GM18505 (cell line): ENCODE results near the gene EMSY.
"Not testable (repeated sequence)": the region's sequence is repeated elsewhere in the genome, so short reads cannot be mapped to it uniquely, and the experiment has no call there.

Experiments
- ATAC-seq: cut with Tn5 transposase; IDR thresholded peaks from one replicate; pipeline ENCODE4 v1.9.1; 2021; ENCODE audit not compliant: unreplicated experiment
- POLR2A ChIP-seq: IDR thresholded peaks from 4 replicates; pipeline ENCODE4 v1.6.1; 2011; ENCODE audit warnings: borderline replicate concordance; ENCODE audit not compliant: insufficient read depth, insufficient read length; ENCODE audit errors: extremely low read depth

EMSY gene

GRCh38 chr11:76577226-76577920, 132.6 kb downstream of the EMSY start:
- ATAC-seq: no peak
- no peak for TF ChIP-seq POLR2A

- no peak for ATAC-seq
- TF ChIP-seq POLR2A: no peak
These were observed 133.3 kb downstream of the EMSY start for GRCh38 chr11:76577921-76578653.

GRCh38 chr11:76578654-76579055, 133.8 kb downstream of the EMSY start:
- no peak for ATAC-seq
- TF ChIP-seq POLR2A: no peak

- no peak for ATAC-seq
- no peak for TF ChIP-seq POLR2A
These were observed 134.4 kb downstream of the EMSY start for GRCh38 chr11:76579056-76579751.

GRCh38 chr11:76579752-76580151, 134.9 kb downstream of the EMSY start:
- ATAC-seq: no peak
- no peak for TF ChIP-seq POLR2A

- ATAC-seq: not testable (repeated sequence)
These were observed 137.7 kb downstream of the EMSY start for GRCh38 chr11:76582471-76582870.

- ATAC-seq: no peak
- no peak for TF ChIP-seq POLR2A
These were observed 143.1 kb downstream of the EMSY start for GRCh38 chr11:76587820-76588454.

- ATAC-seq: no peak
- TF ChIP-seq POLR2A: no peak
These were observed 143.9 kb downstream of the EMSY start for GRCh38 chr11:76588455-76589325.

GRCh38 chr11:76589477-76589876, 144.7 kb downstream of the EMSY start:
- no peak for TF ChIP-seq POLR2A
- ATAC-seq: no peak

- no peak for ATAC-seq
- TF ChIP-seq POLR2A: no peak
These were observed 145.4 kb downstream of the EMSY start for GRCh38 chr11:76589964-76590950.

GRCh38 chr11:76591416-76591815, 146.6 kb downstream of the EMSY start:
- no peak for TF ChIP-seq POLR2A
- ATAC-seq: no peak

GRCh38 chr11:76592025-76592914, 147.5 kb downstream of the EMSY start:
- no peak for ATAC-seq
- no peak for TF ChIP-seq POLR2A
